Cardiac septum (tissue), 1 donor: ENCODE results near the gene GDPD4. TPM values are rescaled to one million over a fixed set of nuclear protein-coding genes. Genes with fewer than 3 reads are reported as not detected.

Experiments
- DNase-seq: peaks from one replicate; pipeline ENCODE4 v3.0.0-alpha.2; 2020; ENCODE audit warnings: low spot score
- intact Hi-C: fragments of 100-400 bp; cut with DNase I; formaldehyde crosslinking; loops from one replicate; pipeline ENCODE4 v1.14.0; 2022
- long read RNA-seq: library from polyadenylated mRNA; unstranded; transcript quantifications from one replicate; pipeline ENCODE4 v2.0.0, GENCODE V29; 2021
- total RNA-seq: library from RNA; stranded (reverse); fragmentation: NEBNext Ultra II Directional; extraction: Animal tissue kit (Norgen Biotek cat#: 25700); gene quantifications from one replicate; pipeline ENCODE4 v1.2.1, GENCODE V29; 2021
- donor health status: DM: no; HTN: no; CAD: no.

Gene GDPD4
- not detected for total RNA-seq
- long read RNA-seq, result 0 reads

GRCh38 chr11:77301510-77301909 lies at the start of gene GDPD4:
TSS of gene GDPD4 (minus strand) at chr11:77301686. CDS start at chr11:77285137, 16,549 bp downstream.
- intact Hi-C loops, result no loop called here
- DNase-seq, result no peak

GRCh38 chr11:77347948-77348347 lies 46.5 kb upstream of the GDPD4 start:
- no peak for DNase-seq
- intact Hi-C loops, result no loop called here

- DNase-seq, result no peak
- intact Hi-C loops, result no loop called here
Observed at GRCh38 chr11:77346906-77347603, 45.6 kb upstream of the GDPD4 start.

GRCh38 chr11:77345621-77346020 lies 44.1 kb upstream of the GDPD4 start:
- intact Hi-C loops, result no loop called here
- no peak for DNase-seq

- intact Hi-C loops, result no loop called here
- no peak for DNase-seq
Observed at GRCh38 chr11:77340501-77340900, 39.0 kb upstream of the GDPD4 start.

GRCh38 chr11:77332259-77332658 lies 30.8 kb upstream of the GDPD4 start:
- DNase-seq, result no peak
- intact Hi-C loops, result no loop called here

GRCh38 chr11:77325159-77325558 lies 23.7 kb upstream of the GDPD4 start:
- intact Hi-C loops, result no loop called here
- no peak for DNase-seq

- intact Hi-C loops, result no loop called here
- DNase-seq, result no peak
Observed at GRCh38 chr11:77324508-77324907, 23.0 kb upstream of the GDPD4 start.

GRCh38 chr11:77322926-77323590 lies 21.6 kb upstream of the GDPD4 start:
- no peak for DNase-seq
- intact Hi-C loops, result no loop called here

GRCh38 chr11:77322506-77322905 lies 21.0 kb upstream of the GDPD4 start:
- intact Hi-C loops, result no loop called here
- no peak for DNase-seq

- DNase-seq, result no peak
- intact Hi-C loops, result no loop called here
Observed at GRCh38 chr11:77320351-77320750, 18.9 kb upstream of the GDPD4 start.

- intact Hi-C loops, result no loop called here
- DNase-seq, result no peak
Observed at GRCh38 chr11:77318600-77318999, 17.1 kb upstream of the GDPD4 start.

GRCh38 chr11:77316733-77317342 lies 15.4 kb upstream of the GDPD4 start:
- DNase-seq, result no peak
- intact Hi-C loops, result no loop called here

- intact Hi-C loops, result no loop called here
- no peak for DNase-seq
Observed at GRCh38 chr11:77312107-77312506, 10.6 kb upstream of the GDPD4 start.

- DNase-seq, result no peak
Observed at GRCh38 chr11:77311701-77312100, 10.2 kb upstream of the GDPD4 start.

GRCh38 chr11:77310721-77311120 lies 9.2 kb upstream of the GDPD4 start:
- DNase-seq, result no peak
- intact Hi-C loops, result no loop called here

More at GRCh38 chr11:77311701-77312100, 10.2 kb upstream of the GDPD4 start:
- intact Hi-C loops, result no loop called here

GRCh38 chr11:77309401-77310085 lies 8.1 kb upstream of the GDPD4 start:
- intact Hi-C loops, result no loop called here

GRCh38 chr11:77308838-77309237 lies 7.4 kb upstream of the GDPD4 start:
- intact Hi-C loops, result no loop called here
- DNase-seq, result no peak

More at GRCh38 chr11:77309401-77310085, 8.1 kb upstream of the GDPD4 start:
- DNase-seq, result no peak

- intact Hi-C loops, result no loop called here
Observed at GRCh38 chr11:77303328-77303727, 1.8 kb upstream of the GDPD4 start.

GRCh38 chr11:77302752-77303151 lies 1.3 kb upstream of the GDPD4 start:
- intact Hi-C loops, result no loop called here

More at GRCh38 chr11:77303328-77303727, 1.8 kb upstream of the GDPD4 start:
- no peak for DNase-seq

More at GRCh38 chr11:77302752-77303151, 1.3 kb upstream of the GDPD4 start:
- no peak for DNase-seq
